Mesenchymal stem cell (in vitro differentiated cells and primary cell): ENCODE measurements around the gene CHIT1.
A peak's percentile ranks its signal among the peaks of the same experiment; 100 is the strongest.

Source experiments
- DNase-seq: peaks from one replicate; pipeline ENCODE4 v3.0.0-alpha.2; 2013
- H2AFZ ChIP-seq: one replicate; pipeline ENCODE4 v1.6.1; 2013; ENCODE audit warnings: low read depth, mild to moderate bottlenecking, control low read depth, inconsistent platforms, low read length, moderate library complexity
- H2AK5ac ChIP-seq: 2 replicates; pipeline ENCODE4 v1.6.1; 2013; ENCODE audit warnings: low read length, moderate library complexity, mild to moderate bottlenecking, inconsistent platforms; ENCODE audit not compliant: severe bottlenecking
- H2BK120ac ChIP-seq: one replicate; pipeline ENCODE4 v1.6.1; 2013; ENCODE audit warnings: low read depth, mild to moderate bottlenecking, inconsistent platforms, low read length, moderate library complexity
- H2BK12ac ChIP-seq, 2 experiments: one replicate each; pipeline ENCODE4 v1.6.1; 2013; ENCODE audit warnings: inconsistent platforms in 2 of 2, low read length in 2 of 2, mild to moderate bottlenecking in 2 of 2, moderate library complexity in 2 of 2, control low read depth in 1 of 2
- H2BK15ac ChIP-seq: one replicate; pipeline ENCODE4 v1.6.1; 2013; ENCODE audit warnings: mild to moderate bottlenecking, low read depth, inconsistent platforms; ENCODE audit not compliant: poor library complexity, severe bottlenecking
- H2BK5ac ChIP-seq: 2 replicates; pipeline ENCODE4 v1.6.1; 2013; ENCODE audit warnings: low read depth, mild to moderate bottlenecking, low read length, control low read depth, inconsistent platforms; ENCODE audit not compliant: poor library complexity, severe bottlenecking
- H3K14ac ChIP-seq, 2 experiments: one replicate each; pipeline ENCODE4 v1.6.1; 2013; ENCODE audit warnings: inconsistent platforms in 2 of 2, low read length in 2 of 2, control low read depth in 1 of 2, mild to moderate bottlenecking in 1 of 2, moderate library complexity in 1 of 2
- H3K18ac ChIP-seq, 2 experiments: one replicate each; pipeline ENCODE4 v1.6.1; 2013; ENCODE audit warnings: inconsistent platforms in 2 of 2, low read length in 2 of 2, control low read depth in 1 of 2, low read depth in 1 of 2, mild to moderate bottlenecking in 1 of 2
- H3K23ac ChIP-seq, 2 experiments: one replicate each; pipeline ENCODE4 v1.6.1; 2013; ENCODE audit warnings: inconsistent platforms in 2 of 2, low read length in 2 of 2, mild to moderate bottlenecking in 2 of 2, moderate library complexity in 2 of 2, control low read depth in 1 of 2
- H3K27ac ChIP-seq: 2 replicates; pipeline ENCODE4 v1.5.1; 2013; ENCODE audit warnings: mild to moderate bottlenecking, moderate library complexity, low read length, control low read depth, inconsistent platforms; ENCODE audit not compliant: poor library complexity, severe bottlenecking
- H3K27me3 ChIP-seq, 2 experiments: 2 replicates each; pipeline versions ENCODE4 v1.6.1 to v1.7.0; 2013; ENCODE audit warnings: low read length in 2 of 2, mild to moderate bottlenecking in 2 of 2, moderate library complexity in 2 of 2, control low read depth in 1 of 2, inconsistent platforms in 1 of 2; ENCODE audit not compliant: control insufficient read depth in 1 of 2, insufficient read depth in 1 of 2
- H3K36me3 ChIP-seq, 2 experiments: 2 replicates each; pipeline versions ENCODE4 v1.6.1 to v1.7.0; 2013; ENCODE audit warnings: low read length in 2 of 2, control low read depth in 1 of 2, inconsistent platforms in 1 of 2, low read depth in 1 of 2, mild to moderate bottlenecking in 1 of 2; ENCODE audit not compliant: insufficient read depth in 2 of 2, control insufficient read depth in 1 of 2
- H3K4ac ChIP-seq, 2 experiments: one replicate each; pipeline ENCODE4 v1.6.1; 2013; ENCODE audit warnings: inconsistent platforms in 2 of 2, low read length in 2 of 2, mild to moderate bottlenecking in 2 of 2, moderate library complexity in 2 of 2, control low read depth in 1 of 2, low read depth in 1 of 2
- H3K4me1 ChIP-seq: 2 replicates; pipeline ENCODE4 v1.6.1; 2013; ENCODE audit warnings: low read depth, low read length, control low read depth; ENCODE audit not compliant: control insufficient read depth, insufficient read depth
- H3K4me2 ChIP-seq: 2 replicates; pipeline ENCODE4 v1.6.1; 2013; ENCODE audit warnings: low read length, mild to moderate bottlenecking, inconsistent platforms; ENCODE audit not compliant: poor library complexity, severe bottlenecking
- H3K4me3 ChIP-seq, 2 experiments: 2 replicates each; pipeline versions ENCODE4 v1.5.1 to v1.7.0; 2013; ENCODE audit warnings: low read length in 2 of 2, mild to moderate bottlenecking in 2 of 2, control low read depth in 1 of 2, low read depth in 1 of 2; ENCODE audit not compliant: insufficient read depth in 1 of 2
- H3K79me1 ChIP-seq: replicated peaks from 2 replicates; pipeline ENCODE4 v1.6.1; 2013; ENCODE audit warnings: mild to moderate bottlenecking, control low read depth, low read length, inconsistent platforms; ENCODE audit not compliant: poor library complexity, severe bottlenecking
- H3K9ac ChIP-seq: 2 replicates; pipeline ENCODE4 v1.7.0; 2013; ENCODE audit warnings: mild to moderate bottlenecking, low read length, moderate library complexity
- H3K9me3 ChIP-seq: 2 replicates; pipeline ENCODE4 v1.7.0; 2013; ENCODE audit warnings: mild to moderate bottlenecking, low read length; ENCODE audit not compliant: control insufficient read depth
- H4K8ac ChIP-seq: one replicate; pipeline ENCODE4 v1.6.1; 2013; ENCODE audit warnings: inconsistent platforms, mild to moderate bottlenecking, low read length, moderate library complexity
- H4K91ac ChIP-seq: one replicate; pipeline ENCODE4 v1.6.1; 2013; ENCODE audit warnings: mild to moderate bottlenecking, low read length, inconsistent platforms
- WGBS: methylation state at CpG from one replicate; pipeline ENCODE4 v1.1.7; 2013; ENCODE audit warnings: mixed read lengths; 5-methylcytosine and 5-hydroxymethylcytosine counted together

The CHIT1 gene

DNA sequence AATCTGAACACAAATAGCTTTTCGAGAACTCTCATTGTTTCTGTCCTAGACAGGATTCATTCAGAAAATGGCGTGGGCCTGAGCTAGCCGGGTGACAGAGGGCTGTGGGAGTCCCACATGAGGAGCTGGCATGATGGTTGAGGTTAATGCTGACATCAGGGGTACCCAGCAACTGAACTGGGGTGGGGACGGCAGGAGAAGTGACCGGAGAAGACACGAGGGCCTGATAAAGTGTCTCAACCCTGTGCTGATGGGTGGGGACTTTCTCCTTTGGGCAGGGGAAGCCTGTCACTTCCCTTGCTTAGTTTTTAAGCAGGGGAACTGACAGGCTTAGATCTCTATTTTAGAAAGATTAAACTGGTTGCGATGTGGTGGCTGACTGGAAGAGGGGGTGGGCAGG is 14.6 kb downstream of the CHIT1 start:
- Histone ChIP-seq H3K4me3 (no peak overlapping the region), H3K79me1 (no peaks in the 10 kb centered on the region), H2AK5ac (peak overlapping the region; percentile 21), H3K27ac (no peak overlapping the region), H3K9ac (no peak overlapping the region), H4K91ac (peak overlapping the region; percentile 41), H2BK12ac (no peak overlapping the region), H3K4ac (peak overlapping the region in 1 of 2 experiments; percentile 13), H3K4me2 (no peak overlapping the region), H2AFZ (no peak overlapping the region), H3K14ac (no peak overlapping the region), H3K36me3 (no peaks in the 10 kb centered on the region), H3K18ac (peak overlapping the region in 1 of 2 experiments; percentile 44), H4K8ac (no peak overlapping the region), H2BK5ac (no peak overlapping the region), H2BK120ac (no peak overlapping the region), H2BK15ac (no peak overlapping the region), H3K27me3 (peaks cover 33 to 34% of the 10 kb centered on the region in 2 experiments), H3K9me3 (no peaks in the 10 kb centered on the region), H3K23ac (no peak overlapping the region), H3K4me1 (peaks cover 6% of the 10 kb centered on the region)
- 82% methylated on average over 7 of the region's 7 CpGs for WGBS
- DNase-seq, result no peak

DNA sequence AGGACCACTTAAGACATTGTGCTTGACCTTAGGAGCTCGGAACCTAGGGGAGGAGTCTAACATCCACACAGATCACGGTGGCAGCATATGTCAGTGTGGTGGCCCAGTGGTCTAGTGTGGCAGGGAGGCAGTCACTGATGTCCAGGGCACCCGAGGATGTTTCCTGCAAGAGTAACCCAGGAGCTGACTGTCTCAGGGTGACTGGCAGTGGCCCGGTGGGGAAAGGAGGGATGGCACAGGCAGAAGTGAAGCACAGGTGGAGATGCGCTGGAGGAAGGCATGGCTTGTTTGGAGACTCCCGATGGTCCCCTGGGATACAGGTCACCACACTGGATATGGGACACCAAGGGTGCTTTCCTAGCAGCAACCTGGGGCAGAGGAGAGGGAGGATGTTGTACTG is 16.3 kb downstream of the CHIT1 start:
- H4K91ac ChIP-seq, result no peak overlapping the region
- H3K18ac ChIP-seq, result no peak overlapping the region
- WGBS, result 90% methylated on average over 6 of the region's 6 CpGs
- H3K4ac ChIP-seq, result no peak overlapping the region
- H3K14ac ChIP-seq, result no peak overlapping the region
- H3K27me3 ChIP-seq, result peaks cover 17 to 18% of the 10 kb centered on the region in 2 experiments
- H2BK5ac ChIP-seq, result no peak overlapping the region
- H2BK120ac ChIP-seq, result no peak overlapping the region
- no peak overlapping the region for H3K9ac ChIP-seq
- no peak overlapping the region for H3K4me2 ChIP-seq
- no peak overlapping the region for H3K23ac ChIP-seq
- no peak overlapping the region for H2AFZ ChIP-seq
- H2AK5ac ChIP-seq, result no peak overlapping the region
- no peaks in the 10 kb centered on the region for H3K36me3 ChIP-seq
- no peaks in the 10 kb centered on the region for H3K9me3 ChIP-seq
- H3K4me1 ChIP-seq, result peaks cover 6% of the 10 kb centered on the region
- H3K27ac ChIP-seq, result no peak overlapping the region
- no peak for DNase-seq
- no peak overlapping the region for H2BK15ac ChIP-seq
- no peak overlapping the region for H4K8ac ChIP-seq
- H3K79me1 ChIP-seq, result no peaks in the 10 kb centered on the region
- peak overlapping the region in 1 of 2 experiments; percentile 21 for H2BK12ac ChIP-seq
- no peak overlapping the region for H3K4me3 ChIP-seq

DNA sequence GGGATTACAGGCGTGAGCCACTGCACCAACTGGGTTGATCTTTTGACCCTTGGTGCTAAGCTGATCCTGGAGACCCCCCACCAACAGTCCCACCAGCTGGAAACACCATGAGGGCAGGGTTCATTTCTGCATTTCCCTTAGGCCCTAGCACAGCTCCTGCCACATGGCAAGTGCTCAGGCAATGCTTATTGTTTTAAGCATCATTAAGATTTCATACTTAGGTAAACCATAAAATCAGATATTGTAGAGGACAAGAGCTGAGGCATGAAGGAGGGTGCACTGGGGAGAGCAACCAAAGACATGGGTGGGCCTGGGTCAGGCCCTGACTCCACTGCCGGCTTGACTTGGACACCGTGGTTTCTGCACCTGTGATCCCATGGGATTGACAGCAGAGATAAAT is 17.7 kb downstream of the CHIT1 start:
- no peak overlapping the region for H3K9ac ChIP-seq
- no peak overlapping the region for H2AK5ac ChIP-seq
- no peak overlapping the region for H3K23ac ChIP-seq
- H3K18ac ChIP-seq, result no peak overlapping the region
- no peak overlapping the region for H2BK120ac ChIP-seq
- H3K4ac ChIP-seq, result no peak overlapping the region
- H3K4me2 ChIP-seq, result no peak overlapping the region
- H3K27me3 ChIP-seq, result peaks cover 3 to 5% of the 10 kb centered on the region in 2 experiments
- H3K9me3 ChIP-seq, result no peaks in the 10 kb centered on the region
- no peak overlapping the region for H3K14ac ChIP-seq
- no peak for DNase-seq
- no peak overlapping the region for H3K27ac ChIP-seq
- H3K36me3 ChIP-seq, result no peaks in the 10 kb centered on the region
- no peak overlapping the region for H2BK12ac ChIP-seq
- H3K4me1 ChIP-seq, result peaks cover 6% of the 10 kb centered on the region
- 92% methylated on average over 3 of the region's 3 CpGs for WGBS
- no peaks in the 10 kb centered on the region for H3K79me1 ChIP-seq
- no peak overlapping the region for H2AFZ ChIP-seq
- no peak overlapping the region for H4K8ac ChIP-seq
- no peak overlapping the region for H2BK15ac ChIP-seq
- H4K91ac ChIP-seq, result peak overlapping the region; percentile 35
- no peak overlapping the region for H3K4me3 ChIP-seq
- H2BK5ac ChIP-seq, result no peak overlapping the region

DNA sequence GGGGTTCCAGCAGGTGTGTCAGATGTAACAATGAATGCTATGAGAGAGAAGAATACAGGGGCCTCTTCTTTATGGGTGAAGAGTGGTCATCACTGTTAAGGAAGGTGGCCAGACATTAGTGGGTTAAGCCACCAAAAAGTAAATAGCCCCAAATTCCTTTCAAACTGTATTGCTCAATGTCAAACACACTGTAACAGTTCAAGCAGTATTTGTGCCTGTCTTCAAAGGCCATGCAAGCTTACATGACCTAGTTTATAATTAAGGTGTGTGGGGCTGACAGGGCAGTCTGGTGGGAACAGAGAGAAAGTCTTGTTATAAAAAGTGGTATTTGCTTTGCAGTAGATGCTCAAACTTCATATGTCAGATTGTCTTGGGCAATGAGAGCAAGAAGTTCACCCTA is 18.5 kb downstream of the CHIT1 start:
- no peak overlapping the region for H2BK12ac ChIP-seq
- no peaks in the 10 kb centered on the region for H3K79me1 ChIP-seq
- no peak overlapping the region for H3K4ac ChIP-seq
- H4K8ac ChIP-seq, result no peak overlapping the region
- no peak overlapping the region for H3K14ac ChIP-seq
- no peak overlapping the region for H3K4me3 ChIP-seq
- H3K9me3 ChIP-seq, result no peaks in the 10 kb centered on the region
- no peak overlapping the region for H3K18ac ChIP-seq
- H3K4me2 ChIP-seq, result no peak overlapping the region
- no peak overlapping the region for H2BK15ac ChIP-seq
- H4K91ac ChIP-seq, result no peak overlapping the region
- H3K23ac ChIP-seq, result no peak overlapping the region
- DNase-seq, result no peak
- no peaks in the 10 kb centered on the region for H3K27me3 ChIP-seq
- no peak overlapping the region for H3K9ac ChIP-seq
- no peak overlapping the region for H3K27ac ChIP-seq
- H2AFZ ChIP-seq, result no peak overlapping the region
- peaks cover 0 to under 1% of the 10 kb centered on the region in 2 experiments for H3K36me3 ChIP-seq
- H2AK5ac ChIP-seq, result no peak overlapping the region
- no peak overlapping the region for H2BK5ac ChIP-seq
- H3K4me1 ChIP-seq, result peaks cover 7% of the 10 kb centered on the region
- H2BK120ac ChIP-seq, result no peak overlapping the region
